Panc1 (cell line): ENCODE results near the gene LRSAM1. TPM values are rescaled to one million over a fixed set of nuclear protein-coding genes. Genes with fewer than 3 reads are reported as not detected.

ENCODE experiments used
- ATAC-seq: fragments of 200-7000 bp; cut with Tn5 transposase; 2 replicates; pipeline ENCODE4 v1.9.1; 2020; ENCODE audit warnings: mild to moderate bottlenecking, moderate library complexity
- BruUV-seq: library from RNA; stranded (reverse); fragments of 400-500 nt; replicated peaks from 2 replicates; lab custom pipeline; 2021; lab: Mats Ljungman, UMichigan
- CTCF ChIA-PET: fragments of 300-600 bp; sonication (Branson Sonifier 250); formaldehyde crosslinking; loops from one replicate; lab custom pipeline; 2022; ENCODE audit warnings: antibody characterized with exemption; lab: Charles Lee
- POLR2A ChIA-PET: fragments of 300-600 bp; sonication (Branson Sonifier 250); formaldehyde crosslinking; loops from one replicate; lab custom pipeline; 2022; ENCODE audit warnings: antibody characterized with exemption; lab: Charles Lee
- DNase-seq: peaks from one replicate; pipeline ENCODE4 v3.0.0-alpha.2; 2010; ENCODE audit warnings: low read depth, low spot score
- H3K27ac ChIP-seq: 2 replicates; pipeline ENCODE4 v1.5.1; 2011; ENCODE audit warnings: mild to moderate bottlenecking, low read length, inconsistent platforms
- H3K27me3 ChIP-seq: fragments of 200-500 bp; sonication (Bioruptor generic); 2 replicates; pipeline ENCODE4 v1.6.0; 2014; ENCODE audit warnings: low read length, inconsistent platforms; ENCODE audit not compliant: control insufficient read depth, insufficient read depth
- H3K36me3 ChIP-seq: fragments of 200-500 bp; sonication (Bioruptor generic); 2 replicates; pipeline ENCODE4 v1.5.1; 2014; ENCODE audit warnings: inconsistent platforms, mild to moderate bottlenecking, low read length, moderate library complexity; ENCODE audit not compliant: control insufficient read depth, insufficient read depth
- H3K4me1 ChIP-seq: 2 replicates; pipeline ENCODE4 v1.5.1; 2011; ENCODE audit warnings: inconsistent platforms, mild to moderate bottlenecking, low read length, moderate library complexity; ENCODE audit not compliant: control insufficient read depth, insufficient read depth
- H3K4me3 ChIP-seq, 2 experiments: 2 replicates each; pipeline ENCODE4 v1.5.1; 2011 to 2012; ENCODE audit warnings: low read depth in 2 of 2, low read length in 2 of 2, mild to moderate bottlenecking in 2 of 2, inconsistent platforms in 1 of 2, moderate library complexity in 1 of 2
- H3K9me3 ChIP-seq: fragments of 200-500 bp; sonication (Bioruptor generic); 2 replicates; pipeline ENCODE4 v1.5.1; 2014; ENCODE audit warnings: low read depth, mild to moderate bottlenecking, inconsistent platforms, low read length, moderate library complexity; ENCODE audit not compliant: control insufficient read depth, insufficient read depth
- POLR2AphosphoS5 ChIP-seq: IDR thresholded peaks from 2 replicates; pipeline ENCODE4 v1.6.1; 2012; ENCODE audit warnings: mild to moderate bottlenecking, low read depth, low read length, moderate library complexity
- SIN3A ChIP-seq: IDR thresholded peaks from 2 replicates; pipeline ENCODE4 v1.6.1; 2012; ENCODE audit warnings: low read depth, mild to moderate bottlenecking, low read length, moderate library complexity, borderline replicate concordance; ENCODE audit not compliant: insufficient read depth
- TCF7L2 ChIP-seq: IDR thresholded peaks from 2 replicates; pipeline ENCODE4 v1.6.1; 2011; ENCODE audit warnings: mild to moderate bottlenecking, low read depth, low read length, inconsistent platforms
- in situ Hi-C: cut with HindIII; loops from 2 replicates; pipeline ENCODE4 v1.10.0; 2016; ENCODE audit warnings: low sequenced_read_pairs, low pct_unique_long_range_greater_than_20kb
- intact Hi-C: fragments of 100-400 bp; cut with micrococcal nuclease; formaldehyde crosslinking; loops from one replicate; pipeline ENCODE4 v1.10.0; 2022; ENCODE audit not compliant: unreplicated experiment
- total RNA-seq: library from RNA; stranded (reverse); gene quantifications from one replicate; pipeline ENCODE4 v1.2.1, GENCODE V29; 2021; ENCODE audit not compliant: unreplicated experiment
- TF ChIP-seq, protein P1 (sequence below): fragments of 450-650 bp; IDR thresholded peaks from 2 replicates; pipeline ENCODE4 v1.5.1; 2017; ENCODE audit warnings: mild to moderate bottlenecking
- TF ChIP-seq, protein P2 (sequence below), 2 experiments: IDR thresholded peaks; 2 replicates each; pipeline ENCODE4 v1.6.1; 2011 to 2012; ENCODE audit warnings: low read depth in 2 of 2, control low read depth in 1 of 2, low read length in 1 of 2, mild to moderate bottlenecking in 1 of 2, moderate library complexity in 1 of 2; ENCODE audit not compliant: insufficient read depth in 1 of 2

LRSAM1 gene
- total RNA-seq, 1 experiment from 2014 or later, result 15.4 TPM

GRCh38 chr9:127506814-127507750, 55.8 kb downstream of the LRSAM1 start:
- intact Hi-C loops, result no loop called here
- ATAC-seq (no peak), DNase-seq (no peak)
- Histone ChIP-seq H3K4me1 (peaks cover 9% of the 10 kb centered on the region; the same call in 1 of the 2 replicates), H3K36me3 (no peaks in the 10 kb centered on the region), H3K27me3 (no peaks in the 10 kb centered on the region), H3K4me3 (no peak overlapping the region), H3K27ac (no peak overlapping the region; the same call in 1 of the 2 replicates), H3K9me3 (no peaks in the 10 kb centered on the region)
- ChIA-PET CTCF (no interaction called here), POLR2A (no interaction called here)
- no TSS peak for BruUV-seq
- no peak for TF ChIP-seq TCF7L2
- TF ChIP-seq POLR2AphosphoS5, result no peak
- TF ChIP-seq, protein P1, sequence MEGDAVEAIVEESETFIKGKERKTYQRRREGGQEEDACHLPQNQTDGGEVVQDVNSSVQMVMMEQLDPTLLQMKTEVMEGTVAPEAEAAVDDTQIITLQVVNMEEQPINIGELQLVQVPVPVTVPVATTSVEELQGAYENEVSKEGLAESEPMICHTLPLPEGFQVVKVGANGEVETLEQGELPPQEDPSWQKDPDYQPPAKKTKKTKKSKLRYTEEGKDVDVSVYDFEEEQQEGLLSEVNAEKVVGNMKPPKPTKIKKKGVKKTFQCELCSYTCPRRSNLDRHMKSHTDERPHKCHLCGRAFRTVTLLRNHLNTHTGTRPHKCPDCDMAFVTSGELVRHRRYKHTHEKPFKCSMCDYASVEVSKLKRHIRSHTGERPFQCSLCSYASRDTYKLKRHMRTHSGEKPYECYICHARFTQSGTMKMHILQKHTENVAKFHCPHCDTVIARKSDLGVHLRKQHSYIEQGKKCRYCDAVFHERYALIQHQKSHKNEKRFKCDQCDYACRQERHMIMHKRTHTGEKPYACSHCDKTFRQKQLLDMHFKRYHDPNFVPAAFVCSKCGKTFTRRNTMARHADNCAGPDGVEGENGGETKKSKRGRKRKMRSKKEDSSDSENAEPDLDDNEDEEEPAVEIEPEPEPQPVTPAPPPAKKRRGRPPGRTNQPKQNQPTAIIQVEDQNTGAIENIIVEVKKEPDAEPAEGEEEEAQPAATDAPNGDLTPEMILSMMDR, result no peak; the same call in 1 of the 2 replicates
- TF ChIP-seq, protein P2, sequence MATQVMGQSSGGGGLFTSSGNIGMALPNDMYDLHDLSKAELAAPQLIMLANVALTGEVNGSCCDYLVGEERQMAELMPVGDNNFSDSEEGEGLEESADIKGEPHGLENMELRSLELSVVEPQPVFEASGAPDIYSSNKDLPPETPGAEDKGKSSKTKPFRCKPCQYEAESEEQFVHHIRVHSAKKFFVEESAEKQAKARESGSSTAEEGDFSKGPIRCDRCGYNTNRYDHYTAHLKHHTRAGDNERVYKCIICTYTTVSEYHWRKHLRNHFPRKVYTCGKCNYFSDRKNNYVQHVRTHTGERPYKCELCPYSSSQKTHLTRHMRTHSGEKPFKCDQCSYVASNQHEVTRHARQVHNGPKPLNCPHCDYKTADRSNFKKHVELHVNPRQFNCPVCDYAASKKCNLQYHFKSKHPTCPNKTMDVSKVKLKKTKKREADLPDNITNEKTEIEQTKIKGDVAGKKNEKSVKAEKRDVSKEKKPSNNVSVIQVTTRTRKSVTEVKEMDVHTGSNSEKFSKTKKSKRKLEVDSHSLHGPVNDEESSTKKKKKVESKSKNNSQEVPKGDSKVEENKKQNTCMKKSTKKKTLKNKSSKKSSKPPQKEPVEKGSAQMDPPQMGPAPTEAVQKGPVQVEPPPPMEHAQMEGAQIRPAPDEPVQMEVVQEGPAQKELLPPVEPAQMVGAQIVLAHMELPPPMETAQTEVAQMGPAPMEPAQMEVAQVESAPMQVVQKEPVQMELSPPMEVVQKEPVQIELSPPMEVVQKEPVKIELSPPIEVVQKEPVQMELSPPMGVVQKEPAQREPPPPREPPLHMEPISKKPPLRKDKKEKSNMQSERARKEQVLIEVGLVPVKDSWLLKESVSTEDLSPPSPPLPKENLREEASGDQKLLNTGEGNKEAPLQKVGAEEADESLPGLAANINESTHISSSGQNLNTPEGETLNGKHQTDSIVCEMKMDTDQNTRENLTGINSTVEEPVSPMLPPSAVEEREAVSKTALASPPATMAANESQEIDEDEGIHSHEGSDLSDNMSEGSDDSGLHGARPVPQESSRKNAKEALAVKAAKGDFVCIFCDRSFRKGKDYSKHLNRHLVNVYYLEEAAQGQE (IDR thresholded peaks at IDR 0.05; ENCODE audit: insufficient read depth in 1 of 2, low read depth in 2 of 2, low read length in 1 of 2), result no peak
- no peak for TF ChIP-seq SIN3A
- in situ Hi-C loops, result no loop called here

- Histone ChIP-seq H3K27me3 (no peaks in the 10 kb centered on the region), H3K27ac (no peak overlapping the region), H3K9me3 (no peaks in the 10 kb centered on the region), H3K36me3 (no peaks in the 10 kb centered on the region), H3K4me1 (peaks cover 9% of the 10 kb centered on the region; the same call in 1 of the 2 replicates), H3K4me3 (no peak overlapping the region)
- CTCF ChIA-PET, result no interaction called here
- in situ Hi-C loops (no loop called here), intact Hi-C loops (no loop called here)
- POLR2A ChIA-PET, result no interaction called here
- DNase-seq (no peak), ATAC-seq (no peak)
- TF ChIP-seq POLR2AphosphoS5 (no peak), SIN3A (no peak), TCF7L2 (no peak)
- TF ChIP-seq, protein P1, result no peak
- TF ChIP-seq, protein P2 (IDR thresholded peaks at IDR 0.05; ENCODE audit: insufficient read depth in 1 of 2, low read depth in 2 of 2, low read length in 1 of 2), result no peak
- BruUV-seq, result no TSS peak
Observed at GRCh38 chr9:127507751-127508648, 56.7 kb downstream of the LRSAM1 start.
